ENCODE measurements around the gene SHISA9.
"Not testable (repeated sequence)": the region's sequence is repeated elsewhere in the genome, so short reads cannot be mapped to it uniquely, and the experiment has no call there.

The SHISA9 gene

GRCh38 chr16:12900599-12901203 is 697 bp upstream of the SHISA9 start:
- DNase-seq, result no peak

GRCh38 chr16:12901204-12901596 is 198 bp upstream of the SHISA9 start:
- no peak for DNase-seq

GRCh38 chr16:12902511-12903372 is 1.3 kb downstream of the SHISA9 start:
- no peak for DNase-seq

GRCh38 chr16:12903407-12904328 is 2.3 kb downstream of the SHISA9 start:
- no peak for DNase-seq

- no peak for DNase-seq
These were observed 2.9 kb downstream of the SHISA9 start for GRCh38 chr16:12904329-12904671.

GRCh38 chr16:12906271-12906670 is 4.9 kb downstream of the SHISA9 start:
- DNase-seq, result no peak

GRCh38 chr16:12906765-12907516 is 5.5 kb downstream of the SHISA9 start:
- no peak for DNase-seq

GRCh38 chr16:12907670-12908233 is 6.4 kb downstream of the SHISA9 start:
- DNase-seq, result no peak

- no peak for DNase-seq
These were observed 15.8 kb downstream of the SHISA9 start for GRCh38 chr16:12917246-12917645.

- DNase-seq, result no peak
These were observed 16.3 kb downstream of the SHISA9 start for GRCh38 chr16:12917653-12918052.

GRCh38 chr16:12920739-12921138 is 19.3 kb downstream of the SHISA9 start:
- no peak for DNase-seq

- not testable (repeated sequence) for DNase-seq
These were observed 22.2 kb downstream of the SHISA9 start for GRCh38 chr16:12923640-12924039.

- DNase-seq, result no peak
These were observed 23.8 kb downstream of the SHISA9 start for GRCh38 chr16:12925026-12925800.

GRCh38 chr16:12927591-12927990 is 26.2 kb downstream of the SHISA9 start:
- DNase-seq, result no peak

GRCh38 chr16:12930881-12931280 is 29.5 kb downstream of the SHISA9 start:
- no peak for DNase-seq

GRCh38 chr16:12936391-12936790 is 35.0 kb downstream of the SHISA9 start:
- no peak for DNase-seq

GRCh38 chr16:12941896-12942295 is 40.5 kb downstream of the SHISA9 start:
- no peak for DNase-seq

- no peak for DNase-seq
These were observed 41.5 kb downstream of the SHISA9 start for GRCh38 chr16:12942861-12943260.

GRCh38 chr16:12944300-12944699 is 42.9 kb downstream of the SHISA9 start:
- DNase-seq, result no peak

- DNase-seq, result no peak
These were observed 50.0 kb downstream of the SHISA9 start for GRCh38 chr16:12951392-12951791.

- no peak for DNase-seq
These were observed 50.6 kb downstream of the SHISA9 start for GRCh38 chr16:12951976-12952375.

- DNase-seq, result no peak
These were observed 57.0 kb downstream of the SHISA9 start for GRCh38 chr16:12958366-12958765.

Measured in CD4-positive, alpha-beta T cell treated with Interleukin-17A for 4 hours (primary cell).